ENCODE measurements around the gene UTP4.

The UTP4 gene

GRCh38 chr16:69160192-69160591 is 27.7 kb downstream of the UTP4 start:
- TF ChIP-seq, protein P1, sequence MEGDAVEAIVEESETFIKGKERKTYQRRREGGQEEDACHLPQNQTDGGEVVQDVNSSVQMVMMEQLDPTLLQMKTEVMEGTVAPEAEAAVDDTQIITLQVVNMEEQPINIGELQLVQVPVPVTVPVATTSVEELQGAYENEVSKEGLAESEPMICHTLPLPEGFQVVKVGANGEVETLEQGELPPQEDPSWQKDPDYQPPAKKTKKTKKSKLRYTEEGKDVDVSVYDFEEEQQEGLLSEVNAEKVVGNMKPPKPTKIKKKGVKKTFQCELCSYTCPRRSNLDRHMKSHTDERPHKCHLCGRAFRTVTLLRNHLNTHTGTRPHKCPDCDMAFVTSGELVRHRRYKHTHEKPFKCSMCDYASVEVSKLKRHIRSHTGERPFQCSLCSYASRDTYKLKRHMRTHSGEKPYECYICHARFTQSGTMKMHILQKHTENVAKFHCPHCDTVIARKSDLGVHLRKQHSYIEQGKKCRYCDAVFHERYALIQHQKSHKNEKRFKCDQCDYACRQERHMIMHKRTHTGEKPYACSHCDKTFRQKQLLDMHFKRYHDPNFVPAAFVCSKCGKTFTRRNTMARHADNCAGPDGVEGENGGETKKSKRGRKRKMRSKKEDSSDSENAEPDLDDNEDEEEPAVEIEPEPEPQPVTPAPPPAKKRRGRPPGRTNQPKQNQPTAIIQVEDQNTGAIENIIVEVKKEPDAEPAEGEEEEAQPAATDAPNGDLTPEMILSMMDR (IDR thresholded peaks at IDR 0.05) = no peak
- Histone ChIP-seq H2AFZ (no peak overlapping the region), H3K79me2 (no peaks in the 10 kb centered on the region), H3K9ac (no peak overlapping the region), H3K4me3 (ENCODE audit: low read depth, low read length) (no peak overlapping the region), H3K27ac (no peak overlapping the region), H3K4me2 (ENCODE audit: low read length) (no peak overlapping the region), H3K27me3 (ENCODE audit: control insufficient read depth, insufficient read depth, low read length) (no peaks in the 10 kb centered on the region), H3K36me3 (ENCODE audit: control insufficient read depth, insufficient read depth, low read length) (no peaks in the 10 kb centered on the region), H3K9me3 (ENCODE audit: control insufficient read depth, low read length) (no peaks in the 10 kb centered on the region), H3K4me1 (no peaks in the 10 kb centered on the region)

- H3K4me2 ChIP-seq (ENCODE audit: low read length) = no peak overlapping the region
- no peak overlapping the region for H3K4me3 ChIP-seq (ENCODE audit: low read depth, low read length)
- H3K27me3 ChIP-seq (ENCODE audit: control insufficient read depth, insufficient read depth, low read length) = no peaks in the 10 kb centered on the region
- no peaks in the 10 kb centered on the region for H3K79me2 ChIP-seq
- TF ChIP-seq, protein P1 (IDR thresholded peaks at IDR 0.05) = no peak
- H3K27ac ChIP-seq = no peak overlapping the region
- no peak overlapping the region for H2AFZ ChIP-seq
- no peaks in the 10 kb centered on the region for H3K36me3 ChIP-seq (ENCODE audit: control insufficient read depth, insufficient read depth, low read length)
- H3K9ac ChIP-seq = no peak overlapping the region
- H3K9me3 ChIP-seq (ENCODE audit: control insufficient read depth, low read length) = no peaks in the 10 kb centered on the region
- H3K4me1 ChIP-seq = peaks cover 3% of the 10 kb centered on the region
These were observed 33.1 kb downstream of the UTP4 start for GRCh38 chr16:69165584-69165983.

- H3K4me3 ChIP-seq (ENCODE audit: low read depth, low read length) = no peak overlapping the region
- H3K79me2 ChIP-seq = no peaks in the 10 kb centered on the region
- no peak overlapping the region for H3K27ac ChIP-seq
- H3K9ac ChIP-seq = no peak overlapping the region
- no peak overlapping the region for H3K4me2 ChIP-seq (ENCODE audit: low read length)
- TF ChIP-seq, protein P1 (IDR thresholded peaks at IDR 0.05) = no peak
- H2AFZ ChIP-seq = no peak overlapping the region
- peaks cover 4% of the 10 kb centered on the region for H3K4me1 ChIP-seq
- no peaks in the 10 kb centered on the region for H3K36me3 ChIP-seq (ENCODE audit: control insufficient read depth, insufficient read depth, low read length)
- no peaks in the 10 kb centered on the region for H3K27me3 ChIP-seq (ENCODE audit: control insufficient read depth, insufficient read depth, low read length)
- no peaks in the 10 kb centered on the region for H3K9me3 ChIP-seq (ENCODE audit: control insufficient read depth, low read length)
These were observed 33.9 kb downstream of the UTP4 start for GRCh38 chr16:69166221-69166833.

DNA sequence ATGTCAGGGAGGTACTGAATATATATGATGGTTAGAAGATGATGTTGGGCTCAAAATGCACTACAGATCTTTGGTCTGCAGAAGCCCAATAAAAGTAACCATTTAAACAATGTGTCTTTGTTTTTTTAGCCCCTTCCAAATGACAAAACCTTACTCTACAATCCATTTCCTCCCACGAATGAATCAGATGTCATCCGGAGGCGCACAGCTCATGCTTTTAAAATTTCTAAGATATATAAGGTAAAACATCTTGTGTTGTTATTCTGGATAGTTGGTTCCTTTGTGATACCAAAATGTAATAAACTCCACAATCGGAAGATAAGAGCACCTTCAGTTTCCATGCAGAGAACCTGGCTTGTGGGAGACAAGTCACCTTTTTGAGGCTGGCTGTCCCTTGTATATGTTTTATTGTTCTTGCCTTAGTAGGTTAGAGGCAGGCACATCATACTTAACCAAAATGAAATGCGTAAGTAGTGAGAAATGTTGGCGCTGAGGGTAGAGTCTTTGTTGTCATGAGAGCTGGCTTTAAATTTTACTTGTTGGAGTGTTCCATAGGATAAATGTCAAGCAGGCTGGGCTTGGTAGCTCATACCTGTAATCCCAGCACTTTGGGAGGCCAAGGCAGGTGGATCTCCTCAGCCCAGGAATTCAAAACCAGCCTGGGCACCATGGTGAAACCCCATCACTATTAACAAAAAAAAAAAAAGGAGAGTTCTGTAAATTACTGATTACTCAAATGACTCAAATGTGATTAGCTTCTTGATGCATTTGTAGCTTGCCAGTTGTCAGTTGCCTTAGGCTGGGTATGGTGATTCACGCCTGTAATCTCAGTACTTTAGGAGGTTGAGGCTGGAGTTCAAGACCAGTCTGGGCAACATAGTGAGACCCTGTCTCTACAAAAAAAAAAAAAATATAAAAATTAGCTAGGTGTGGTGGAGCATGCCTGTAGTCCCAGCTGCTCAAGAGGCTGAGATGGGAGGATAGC is 34.8 kb downstream of the UTP4 start:
- TF ChIP-seq, protein P1 (IDR thresholded peaks at IDR 0.05) = no peak
- Histone ChIP-seq H3K4me3 (ENCODE audit: low read depth, low read length) (no peak overlapping the region), H3K27me3 (ENCODE audit: control insufficient read depth, insufficient read depth, low read length) (no peaks in the 10 kb centered on the region), H3K36me3 (ENCODE audit: control insufficient read depth, insufficient read depth, low read length) (no peaks in the 10 kb centered on the region), H3K9ac (no peak overlapping the region), H3K4me1 (peaks cover 11% of the 10 kb centered on the region), H3K4me2 (ENCODE audit: low read length) (no peak overlapping the region), H3K27ac (no peak overlapping the region), H2AFZ (no peak overlapping the region), H3K79me2 (no peaks in the 10 kb centered on the region), H3K9me3 (ENCODE audit: control insufficient read depth, low read length) (no peaks in the 10 kb centered on the region)
